Body of pancreas (tissue), 4 donors: ENCODE results near the gene PIAS3. TPM values are rescaled to one million over a fixed set of nuclear protein-coding genes. Genes with fewer than 3 reads are reported as not detected.

ENCODE experiments used
- ATAC-seq: fragments of 150-250 bp; one replicate; pipeline ENCODE4 v1.9.1; 2016
- DNase-seq, 4 donors: peaks; one replicate each; pipeline ENCODE4 v3.0.0-alpha.2; 2019
- H3K27ac ChIP-seq, 4 donors: fragments of 200-600 bp; sonication (generic); 1 replicate in 3 of 4; 2 replicates in 1 of 4; pipeline versions ENCODE4 v1.5.1 to v1.6.1; 2016 to 2019; ENCODE audit warnings: mild to moderate bottlenecking in 1 of 4, mixed read lengths in 1 of 4, moderate library complexity in 1 of 4
- H3K27me3 ChIP-seq, 2 donors: fragments of 200-600 bp; sonication (generic); one replicate each; pipeline ENCODE4 v1.6.0; 2016; ENCODE audit warnings: mild to moderate bottlenecking in 1 of 2
- H3K36me3 ChIP-seq, 2 donors: fragments of 200-600 bp; sonication (generic); replicated peaks in 1 of 2; 2 replicates each; pipeline ENCODE4 v1.5.1; 2016; ENCODE audit warnings: low read depth in 2 of 2; ENCODE audit not compliant: insufficient read depth in 1 of 2
- H3K4me1 ChIP-seq: fragments of 200-600 bp; sonication (generic); one replicate; pipeline ENCODE4 v1.6.0; 2016
- H3K4me3 ChIP-seq, 2 donors: fragments of 200-600 bp; sonication (generic); 1 replicate in 1 of 2; 2 replicates in 1 of 2; pipeline ENCODE4 v1.5.1; 2016 to 2019
- H3K9me3 ChIP-seq, 3 donors: fragments of 200-600 bp; sonication (generic); 1 replicate in 2 of 3; 2 replicates in 1 of 3; pipeline ENCODE4 v1.5.1; 2016
- CTCF ChIP-seq, 7 experiments: fragments of 450-650 bp in 4 of 7; fragments of 200-600 bp in 3 of 7; sonication (generic) in 3 of 7; IDR thresholded peaks; one replicate each; pipeline ENCODE4 v1.5.1; 2016 to 2019; ENCODE audit warnings: antibody characterized with exemption in 7 of 7
- POLR2A ChIP-seq, 3 donors: fragments of 450-650 bp; IDR thresholded peaks; one replicate each; pipeline ENCODE4 v1.6.1; 2016; ENCODE audit warnings: antibody characterized with exemption in 3 of 3, mild to moderate bottlenecking in 2 of 3
- WGBS, 2 donors: methylation state at CpG; one replicate each; pipeline ENCODE4 v1.1.5; 2017; 5-methylcytosine and 5-hydroxymethylcytosine counted together
- intact Hi-C: fragments of 100-400 bp; cut with DNase I; formaldehyde crosslinking; loops from one replicate; pipeline ENCODE4 v1.15.1; 2023
- total RNA-seq, 2 donors: library from RNA; depleted of rRNA; stranded (reverse); fragments of >200 nt; gene quantifications; one replicate each; pipeline ENCODE4 v1.1.0, GENCODE V29; 2016

PIAS3 gene
- total RNA-seq, 2 donors from 2014 or later, result 14.2 to 17.6 TPM

- TF ChIP-seq POLR2A (IDR thresholded peaks at IDR 0.05) (no peak), CTCF (IDR thresholded peaks at IDR 0.05) (no peak)
- Histone ChIP-seq H3K27me3 (no peaks in the 10 kb centered on the region), H3K4me3 (no peak overlapping the region), H3K27ac (peak overlapping the region in 3 of 4 donors; percentile 52 to 62 (median 55)), H3K9me3 (no peaks in the 10 kb centered on the region), H3K4me1 (peaks cover 38% of the 10 kb centered on the region), H3K36me3 (no peaks in the 10 kb centered on the region)
- intact Hi-C loops, result no loop called here
- 38 to 49% methylated on average over 5 of the region's 5 CpGs for WGBS, 2 donors
- ATAC-seq (no peak), DNase-seq (no peak)
Measured at GRCh38 chr1:145887631-145888030, 28.8 kb upstream of the PIAS3 start.

- peaks cover 31% of the 10 kb centered on the region for H3K4me1 ChIP-seq
- H3K4me3 ChIP-seq, result no peak overlapping the region
- no peaks in the 10 kb centered on the region for H3K36me3 ChIP-seq
- DNase-seq (no peak), ATAC-seq (no peak)
- intact Hi-C loops, result no loop called here
- H3K9me3 ChIP-seq, result no peaks in the 10 kb centered on the region
- H3K27ac ChIP-seq, result peak overlapping the region in 2 of 4 donors; percentile 52 to 55
- TF ChIP-seq POLR2A (IDR thresholded peaks at IDR 0.05) (no peak), CTCF (IDR thresholded peaks at IDR 0.05) (no peak)
- WGBS, 2 donors, result 71 to 82% methylated on average over 8 of the region's 8 CpGs
- no peaks in the 10 kb centered on the region for H3K27me3 ChIP-seq
Measured at GRCh38 chr1:145886816-145887215, 27.9 kb upstream of the PIAS3 start.

GRCh38 chr1:145886390-145886789, 27.5 kb upstream of the PIAS3 start:
- Histone ChIP-seq H3K27ac (no peak overlapping the region), H3K27me3 (no peaks in the 10 kb centered on the region), H3K4me3 (peak overlapping the region; percentile 32 to 82), H3K9me3 (no peaks in the 10 kb centered on the region), H3K4me1 (peaks cover 27% of the 10 kb centered on the region), H3K36me3 (no peaks in the 10 kb centered on the region)
- WGBS, 2 donors, result 46 to 55% methylated on average over 11 of the region's 11 CpGs
- TF ChIP-seq POLR2A (IDR thresholded peaks at IDR 0.05) (no peak), CTCF (IDR thresholded peaks at IDR 0.05) (no peak)
- ATAC-seq (no peak), DNase-seq (peak in 1 of 4 donors; percentile 20)
- intact Hi-C loops, result no loop called here

- H3K4me1 ChIP-seq, result peaks cover 21% of the 10 kb centered on the region
- no peaks in the 10 kb centered on the region for H3K9me3 ChIP-seq
- TF ChIP-seq POLR2A (IDR thresholded peaks at IDR 0.05), result no peak
- TF ChIP-seq CTCF (IDR thresholded peaks at IDR 0.05), result no peak
- H3K4me3 ChIP-seq, result peak within 1 kb of the TSS; percentile 32 to 82
- intact Hi-C loops, result no loop called here
- H3K27ac ChIP-seq, result no peak within 1 kb of the TSS
- peak; percentile 92 for ATAC-seq
- no peaks in the 10 kb centered on the region for H3K27me3 ChIP-seq
- 1 to 2% methylated on average over 8 to 30 of the region's 36 CpGs for WGBS, 2 donors
- H3K36me3 ChIP-seq, result no peaks in the 10 kb centered on the region
- DNase-seq, result peak; percentile 75 to 89 (median 84)
Measured at GRCh38 chr1:145885738-145886287, 26.9 kb upstream of the PIAS3 start, which contains the start of gene ANKRD35. ANKRD35 (minus strand) TSS chr1:145885866; CDS start chr1:145885758, 108 bp downstream.

GRCh38 chr1:145884675-145885074, 25.8 kb upstream of the PIAS3 start:
- no peak for ATAC-seq
- Histone ChIP-seq H3K9me3 (no peaks in the 10 kb centered on the region), H3K4me3 (no peak overlapping the region), H3K27ac (no peak overlapping the region), H3K27me3 (no peaks in the 10 kb centered on the region), H3K36me3 (no peaks in the 10 kb centered on the region), H3K4me1 (peaks cover 18% of the 10 kb centered on the region)
- TF ChIP-seq POLR2A (IDR thresholded peaks at IDR 0.05) (no peak), CTCF (IDR thresholded peaks at IDR 0.05) (no peak)
- no peak for DNase-seq
- intact Hi-C loops, result no loop called here
- 94 to 100% methylated on average over 1 of the region's 1 CpG for WGBS, 2 donors
